Neural crest cell (in vitro differentiated cells): ENCODE results near the gene SLIT3. TPM values are rescaled to one million over a fixed set of nuclear protein-coding genes. Genes with fewer than 3 reads are reported as not detected.
A peak's percentile ranks its signal among the peaks of the same experiment; 100 is the strongest.

Experiments used
- DNase-seq: peaks from one replicate; pipeline ENCODE4 v3.0.0; 2021; ENCODE audit warnings: low read depth, mixed read lengths, low spot score
- H3K27ac Mint-ChIP-seq: one replicate; pipeline ENCODE4 v1.8.0; 2021; ENCODE audit warnings: mild to moderate bottlenecking, mixed read lengths; ENCODE audit not compliant: unreplicated experiment
- H3K27me3 Mint-ChIP-seq: 2 replicates; pipeline ENCODE4 v1.8.0; 2021; ENCODE audit warnings: low read depth, mild to moderate bottlenecking, mixed read lengths
- H3K36me3 Mint-ChIP-seq: 2 replicates; pipeline ENCODE4 v1.8.0; 2021; ENCODE audit warnings: low read depth, mild to moderate bottlenecking, mixed read lengths
- H3K4me1 Mint-ChIP-seq: 2 replicates; pipeline ENCODE4 v1.8.0; 2021; ENCODE audit warnings: mixed read lengths
- H3K4me3 Mint-ChIP-seq: one replicate; pipeline ENCODE4 v1.8.0; 2021; ENCODE audit warnings: mild to moderate bottlenecking, mixed read lengths
- H3K9me3 Mint-ChIP-seq: 2 replicates; pipeline ENCODE4 v1.8.0; 2021; ENCODE audit warnings: mixed read lengths
- CTCF ChIP-seq: fragments of 200-600 bp; sonication (generic); conservative IDR thresholded peaks from 2 replicates; pipeline ENCODE4 v1.5.0; 2021; ENCODE audit warnings: antibody characterized with exemption, mild to moderate bottlenecking
- microRNA-seq: library from miRNA; unstranded; fragments of <30 nt; microRNA quantifications from one replicate; pipeline ENCODE4, GENCODE V29; 2020
- total RNA-seq: library from RNA; stranded (reverse); gene quantifications from 2 replicates; pipeline ENCODE4 v1.2.1, GENCODE V29; 2021

SLIT3 gene
- total RNA-seq, 1 donor from 2014 or later: 13.3 TPM

- TF ChIP-seq CTCF: no peak
- Mint-ChIP-seq H3K4me1 (peaks cover 26% of the 10 kb centered on the region), H3K4me3 (no peak overlapping the region), H3K9me3 (no peaks in the 10 kb centered on the region), H3K27me3 (no peaks in the 10 kb centered on the region), H3K36me3 (no peaks in the 10 kb centered on the region), H3K27ac (peak overlapping the region; percentile 6)
- no peak for DNase-seq
Observed at GRCh38 chr5:168612996-168613395, 687.9 kb downstream of the SLIT3 start.

- no peak for DNase-seq
- peaks cover 29% of the 10 kb centered on the region for H3K4me1 Mint-ChIP-seq
- no peaks in the 10 kb centered on the region for H3K9me3 Mint-ChIP-seq
- no peaks in the 10 kb centered on the region for H3K36me3 Mint-ChIP-seq
- no peaks in the 10 kb centered on the region for H3K27me3 Mint-ChIP-seq
- no peak for TF ChIP-seq CTCF
- no peak overlapping the region for H3K4me3 Mint-ChIP-seq
- no peak overlapping the region for H3K27ac Mint-ChIP-seq
Observed at GRCh38 chr5:168612123-168612522, 688.8 kb downstream of the SLIT3 start.

Small RNA genes within 50 kb of the gene (microRNA-seq; reads per million reads assigned to microRNA genes)
- gene MIR218-2: 20.1 reads per million, percentile 34 among the genes with 10 or more reads in this experiment
- gene MIR585: 8.9 reads per million, percentile 14 among the genes with 10 or more reads in this experiment
